ENCODE measurements around the gene TRAM2.
A peak's percentile ranks its signal among the peaks of the same experiment; 100 is the strongest.

Gene TRAM2

GRCh38 chr6:52499026-52499425, 77.8 kb downstream of the TRAM2 start:
- no peaks in the 10 kb centered on the region for H3F3A ChIP-seq (ENCODE audit: control insufficient read depth, insufficient read depth)

GRCh38 chr6:52498538-52499017, 78.3 kb downstream of the TRAM2 start:
- no peak for TF ChIP-seq CTCF (IDR thresholded peaks at IDR 0.05; ENCODE audit: low read depth, low read length, poor library complexity, severe bottlenecking)
- no peak for TF ChIP-seq EZH2phosphoT487 (IDR thresholded peaks at IDR 0.05; ENCODE audit: borderline replicate concordance, low read length)
- peak overlapping the region; percentile 10; the same call in 1 of the 2 replicates for H3K4me2 ChIP-seq (ENCODE audit: low read length)
- H3K27ac ChIP-seq (ENCODE audit: low read depth, low read length): no peak overlapping the region
- H3K4me3 ChIP-seq (ENCODE audit: low read length): no peak overlapping the region
- no peaks in the 10 kb centered on the region for H3K9me2 ChIP-seq (replicated peaks; ENCODE audit: control insufficient read depth, low read length)
- peaks cover 5% of the 10 kb centered on the region; the same call in 1 of the 2 replicates for H3K36me3 ChIP-seq (ENCODE audit: control insufficient read depth, low read length)
- no peaks in the 10 kb centered on the region for H3K9me3 ChIP-seq (ENCODE audit: control insufficient read depth, insufficient read depth, low read length)
- H4K20me1 ChIP-seq (ENCODE audit: control insufficient read depth, insufficient read depth, low read depth, low read length): no peaks in the 10 kb centered on the region
- H3K79me2 ChIP-seq (ENCODE audit: control insufficient read depth, low read length): no peaks in the 10 kb centered on the region
- peaks cover 29% of the 10 kb centered on the region for H3K4me1 ChIP-seq (ENCODE audit: control insufficient read depth, low read length)
- 0 out of 2 replicates have a peak, but pooled peaks cover 3% of the 10 kb centered on the region for H3K27me3 ChIP-seq (ENCODE audit: control insufficient read depth, low read length)
- H3F3A ChIP-seq (ENCODE audit: control insufficient read depth, insufficient read depth): no peaks in the 10 kb centered on the region

More at GRCh38 chr6:52499026-52499425, 77.8 kb downstream of the TRAM2 start:
- Histone ChIP-seq H3K4me1 (ENCODE audit: control insufficient read depth, low read length) (peaks cover 29% of the 10 kb centered on the region), H3K27ac (ENCODE audit: low read depth, low read length) (no peak overlapping the region), H3K9me2 (replicated peaks; ENCODE audit: control insufficient read depth, low read length) (no peaks in the 10 kb centered on the region), H3K27me3 (ENCODE audit: control insufficient read depth, low read length) (0 out of 2 replicates have a peak, but pooled peaks cover 3% of the 10 kb centered on the region), H4K20me1 (ENCODE audit: control insufficient read depth, insufficient read depth, low read depth, low read length) (no peaks in the 10 kb centered on the region), H3K9me3 (ENCODE audit: control insufficient read depth, insufficient read depth, low read length) (no peaks in the 10 kb centered on the region), H3K4me3 (ENCODE audit: low read length) (no peak overlapping the region), H3K4me2 (ENCODE audit: low read length) (no peak overlapping the region), H3K79me2 (ENCODE audit: control insufficient read depth, low read length) (no peaks in the 10 kb centered on the region), H3K36me3 (ENCODE audit: control insufficient read depth, low read length) (peaks cover 5% of the 10 kb centered on the region; the same call in 1 of the 2 replicates)
- TF ChIP-seq CTCF (IDR thresholded peaks at IDR 0.05; ENCODE audit: low read depth, low read length, poor library complexity, severe bottlenecking): no peak
- no peak for TF ChIP-seq EZH2phosphoT487 (IDR thresholded peaks at IDR 0.05; ENCODE audit: borderline replicate concordance, low read length)

GRCh38 chr6:52497652-52498408, 79.0 kb downstream of the TRAM2 start:
- H3K36me3 ChIP-seq (ENCODE audit: control insufficient read depth, low read length): peaks cover 5% of the 10 kb centered on the region; the same call in 1 of the 2 replicates
- H4K20me1 ChIP-seq (ENCODE audit: control insufficient read depth, insufficient read depth, low read depth, low read length): no peaks in the 10 kb centered on the region
- no peaks in the 10 kb centered on the region for H3K9me2 ChIP-seq (replicated peaks; ENCODE audit: control insufficient read depth, low read length)
- peak overlapping the region; percentile 13; the same call in 1 of the 2 replicates for H3K4me3 ChIP-seq (ENCODE audit: low read length)
- H3K79me2 ChIP-seq (ENCODE audit: control insufficient read depth, low read length): no peaks in the 10 kb centered on the region
- H3K4me1 ChIP-seq (ENCODE audit: control insufficient read depth, low read length): peaks cover 29% of the 10 kb centered on the region
- no peaks in the 10 kb centered on the region for H3F3A ChIP-seq (ENCODE audit: control insufficient read depth, insufficient read depth)
- H3K27ac ChIP-seq (ENCODE audit: low read depth, low read length): no peak overlapping the region
- no peaks in the 10 kb centered on the region for H3K9me3 ChIP-seq (ENCODE audit: control insufficient read depth, insufficient read depth, low read length)
- TF ChIP-seq CTCF (IDR thresholded peaks at IDR 0.05; ENCODE audit: low read depth, low read length, poor library complexity, severe bottlenecking): no peak
- no peak for TF ChIP-seq EZH2phosphoT487 (IDR thresholded peaks at IDR 0.05; ENCODE audit: borderline replicate concordance, low read length)
- peak overlapping the region; percentile 10 for H3K4me2 ChIP-seq (ENCODE audit: low read length)
- H3K27me3 ChIP-seq (ENCODE audit: control insufficient read depth, low read length): 0 out of 2 replicates have a peak, but pooled peaks cover 3% of the 10 kb centered on the region
